ENCODE data around the gene AUTS2.
"Not testable (repeated sequence)": the region's sequence is repeated elsewhere in the genome, so short reads cannot be mapped to it uniquely, and the experiment has no call there.

- not testable (repeated sequence) for TF ChIP-seq POLR2A, POLR2AphosphoS5 (IDR thresholded peaks at IDR 0.05)
These were observed 1131.4 kb downstream of the AUTS2 start for GRCh38 chr7:70729553-70730157.

Measured in spleen (tissue), 3 donors.